CD8-positive, alpha-beta memory T cell (primary cell): Measurements from ENCODE around the gene ZNF804A. TPM values are rescaled to one million over a fixed set of nuclear protein-coding genes. Genes with fewer than 3 reads are reported as not detected.

Experiments
- CTCF ChIA-PET: fragments of 350-600 bp; sonication (Branson Sonifier 250); formaldehyde crosslinking; loops from one replicate; lab custom pipeline; 2021; ENCODE audit warnings: antibody characterized with exemption; lab: Charles Lee
- POLR2A ChIA-PET: fragments of 350-600 bp; sonication (Branson Sonifier 250); formaldehyde crosslinking; loops from one replicate; lab custom pipeline; 2021; ENCODE audit warnings: antibody characterized with exemption; lab: Charles Lee
- DNase-seq, 5 donors: peaks; one replicate each; pipeline versions ENCODE4 v3.0.0 to v3.0.0-alpha.2; 2020 to 2022; ENCODE audit warnings: mixed read lengths in 1 of 5
- H3K27ac ChIP-seq: one replicate; pipeline ENCODE4 v1.7.0; 2013; ENCODE audit warnings: low read depth, mild to moderate bottlenecking, low read length, moderate library complexity
- H3K27me3 ChIP-seq: 2 replicates; pipeline ENCODE4 v1.7.0; 2013; ENCODE audit warnings: low read length, mild to moderate bottlenecking; ENCODE audit not compliant: insufficient read depth, poor library complexity, severe bottlenecking
- H3K36me3 ChIP-seq: 2 replicates; pipeline ENCODE4 v1.7.0; 2013; ENCODE audit warnings: mild to moderate bottlenecking, low read length, moderate library complexity; ENCODE audit not compliant: insufficient read depth
- H3K4me1 ChIP-seq: 2 replicates; pipeline ENCODE4 v1.7.0; 2013; ENCODE audit warnings: mild to moderate bottlenecking, low read length, moderate library complexity; ENCODE audit not compliant: insufficient read depth
- H3K4me3 ChIP-seq: 2 replicates; pipeline ENCODE4 v1.7.0; 2013; ENCODE audit warnings: mild to moderate bottlenecking, low read length
- H3K9me3 ChIP-seq: 2 replicates; pipeline ENCODE4 v1.7.0; 2013; ENCODE audit warnings: mild to moderate bottlenecking, low read length
- H3K27ac Mint-ChIP-seq, 8 donors: one replicate each; pipeline ENCODE4 v1.8.0; 2020 to 2021; ENCODE audit warnings: mixed read lengths in 8 of 8, mild to moderate bottlenecking in 6 of 8, inconsistent platforms in 3 of 8, moderate library complexity in 3 of 8
- H3K27me3 Mint-ChIP-seq, 2 donors: one replicate each; pipeline ENCODE4 v1.8.0; 2020 to 2021; ENCODE audit warnings: mixed read lengths in 2 of 2, mild to moderate bottlenecking in 1 of 2, moderate library complexity in 1 of 2
- H3K36me3 Mint-ChIP-seq, 3 donors: one replicate each; pipeline ENCODE4 v1.8.0; 2020 to 2021; ENCODE audit warnings: mixed read lengths in 3 of 3, inconsistent platforms in 1 of 3, mild to moderate bottlenecking in 1 of 3
- H3K4me1 Mint-ChIP-seq, 3 donors: one replicate each; pipeline ENCODE4 v1.8.0; 2020 to 2021; ENCODE audit warnings: mixed read lengths in 3 of 3, inconsistent platforms in 1 of 3, mild to moderate bottlenecking in 1 of 3
- H3K4me3 Mint-ChIP-seq, 7 donors: one replicate each; pipeline ENCODE4 v1.8.0; 2020 to 2021; ENCODE audit warnings: mixed read lengths in 7 of 7, mild to moderate bottlenecking in 6 of 7, moderate library complexity in 4 of 7, inconsistent platforms in 2 of 7
- H3K9me3 Mint-ChIP-seq, 5 donors: one replicate each; pipeline ENCODE4 v1.8.0; 2020 to 2022; ENCODE audit warnings: mixed read lengths in 5 of 5, mild to moderate bottlenecking in 3 of 5, moderate library complexity in 2 of 5, inconsistent platforms in 1 of 5
- polyA plus RNA-seq: library from polyadenylated mRNA; unstranded; fragments of 300-500 nt; fragmentation: Illumina TruSeq; gene quantifications from one replicate; pipeline ENCODE4 v1.2.3, GENCODE V29; 2021
- total RNA-seq, 2 experiments: library from RNA; stranded (reverse); gene quantifications; one replicate each; pipeline ENCODE4 v1.2.3, GENCODE V29; 2021

The ZNF804A gene
- total and polyA plus RNA-seq, 3 experiments from 2014 or later, result not detected

DNA sequence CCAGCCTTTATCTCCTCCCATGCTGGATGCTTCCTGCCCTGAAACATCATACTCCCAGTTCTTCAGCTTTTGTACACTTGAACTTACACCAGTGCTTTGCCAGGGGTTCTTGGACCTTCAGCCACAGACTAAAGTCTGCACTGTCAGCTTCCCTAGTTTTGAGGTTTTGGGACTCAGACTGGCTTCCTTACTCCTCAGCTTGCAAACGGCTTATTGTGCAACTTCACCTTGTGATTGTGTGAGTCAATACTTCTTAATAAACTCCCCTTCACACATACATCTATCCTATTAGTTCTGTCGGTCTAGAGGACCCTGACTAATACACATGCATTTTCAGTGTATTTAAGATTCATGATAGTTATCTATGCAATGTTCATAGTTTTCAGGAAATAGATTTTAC lies 35.8 kb upstream of the ZNF804A start:
- no peaks in the 10 kb centered on the region for H3K4me1 ChIP-seq
- Mint-ChIP-seq H3K36me3 (no peaks in the 10 kb centered on the region), H3K4me3 (no peak overlapping the region), H3K9me3 (peaks cover 3 to 13% (median 5%) of the 10 kb centered on the region in 5 donors), H3K27me3 (no peaks in the 10 kb centered on the region), H3K4me1 (no peaks in the 10 kb centered on the region), H3K27ac (no peak overlapping the region)
- no peaks in the 10 kb centered on the region for H3K9me3 ChIP-seq
- POLR2A ChIA-PET, result no interaction called here
- no peak overlapping the region for H3K4me3 ChIP-seq
- no peak overlapping the region for H3K27ac ChIP-seq
- CTCF ChIA-PET, result no interaction called here
- DNase-seq, result no peak
- H3K36me3 ChIP-seq, result no peaks in the 10 kb centered on the region
- H3K27me3 ChIP-seq, result no peaks in the 10 kb centered on the region

- H3K27ac ChIP-seq, result no peak overlapping the region
- H3K27me3 Mint-ChIP-seq, result no peaks in the 10 kb centered on the region
- H3K36me3 ChIP-seq, result no peaks in the 10 kb centered on the region
- no peaks in the 10 kb centered on the region for H3K4me1 Mint-ChIP-seq
- no peaks in the 10 kb centered on the region for H3K36me3 Mint-ChIP-seq
- no peaks in the 10 kb centered on the region for H3K4me1 ChIP-seq
- H3K4me3 Mint-ChIP-seq, result no peak overlapping the region
- H3K9me3 ChIP-seq, result no peaks in the 10 kb centered on the region
- H3K27me3 ChIP-seq, result no peaks in the 10 kb centered on the region
- CTCF ChIA-PET, result no interaction called here
- no peak overlapping the region for H3K27ac Mint-ChIP-seq
- DNase-seq, result no peak
- H3K4me3 ChIP-seq, result no peak overlapping the region
- POLR2A ChIA-PET, result no interaction called here
- peaks cover 3 to 10% (median 4%) of the 10 kb centered on the region in 5 donors for H3K9me3 Mint-ChIP-seq
These were observed 34.2 kb upstream of the ZNF804A start for GRCh38 chr2:184564092-184564491.

DNA sequence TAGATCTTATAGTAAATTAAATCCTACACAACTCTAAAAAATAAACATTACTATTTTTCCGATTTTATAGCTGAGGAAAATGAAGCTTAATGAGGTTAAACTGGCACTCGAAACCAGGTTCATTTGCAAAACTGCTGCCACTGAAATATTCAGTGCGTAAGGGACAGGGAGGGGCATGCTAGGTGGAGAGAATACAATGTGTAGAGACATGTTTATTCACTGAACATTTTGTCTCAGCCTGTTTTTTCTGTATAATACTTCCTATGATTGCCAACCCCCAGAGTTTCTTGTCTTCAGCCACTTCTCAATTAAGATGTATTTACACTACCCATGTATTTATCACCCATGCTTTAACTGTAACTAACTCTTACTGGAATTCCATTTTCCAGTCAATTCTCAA lies 31.6 kb upstream of the ZNF804A start:
- Mint-ChIP-seq H3K4me3 (no peak overlapping the region), H3K27ac (no peak overlapping the region), H3K27me3 (no peaks in the 10 kb centered on the region), H3K36me3 (no peaks in the 10 kb centered on the region), H3K9me3 (peaks cover 2 to 8% (median 4%) of the 10 kb centered on the region in 5 donors), H3K4me1 (no peaks in the 10 kb centered on the region)
- Histone ChIP-seq H3K4me3 (no peak overlapping the region), H3K36me3 (no peaks in the 10 kb centered on the region), H3K27me3 (no peaks in the 10 kb centered on the region), H3K27ac (no peak overlapping the region), H3K4me1 (no peaks in the 10 kb centered on the region), H3K9me3 (no peaks in the 10 kb centered on the region)
- DNase-seq, result no peak
- ChIA-PET POLR2A (no interaction called here), CTCF (no interaction called here)

DNA sequence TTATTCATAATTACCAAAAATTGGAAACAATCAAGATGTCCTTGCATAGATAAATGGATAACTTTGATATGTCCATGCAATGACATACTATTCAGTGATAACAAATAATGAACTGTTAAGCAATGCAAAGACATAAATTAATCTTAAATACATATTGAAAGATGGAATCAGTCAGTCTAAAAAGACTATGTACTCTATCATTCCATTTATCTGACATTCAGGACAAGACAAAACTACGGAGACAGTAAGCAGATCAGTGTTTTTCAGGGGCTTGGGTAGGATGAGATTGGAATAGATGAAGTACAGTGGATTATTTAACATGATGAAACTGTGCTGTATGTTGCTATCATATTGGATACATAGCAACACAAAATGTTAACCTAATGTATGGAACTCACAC lies 21.3 kb upstream of the ZNF804A start:
- DNase-seq, result no peak
- ChIA-PET POLR2A (no interaction called here), CTCF (no interaction called here)
- H3K27me3 Mint-ChIP-seq, result no peaks in the 10 kb centered on the region
- peaks cover 0 to 17% (median 6%) of the 10 kb centered on the region in 5 donors for H3K9me3 Mint-ChIP-seq
- H3K36me3 Mint-ChIP-seq, result no peaks in the 10 kb centered on the region
- H3K4me1 Mint-ChIP-seq, result no peaks in the 10 kb centered on the region
- no peaks in the 10 kb centered on the region for H3K36me3 ChIP-seq
- no peak overlapping the region for H3K4me3 ChIP-seq
- H3K27ac Mint-ChIP-seq, result no peak overlapping the region
- no peak overlapping the region for H3K4me3 Mint-ChIP-seq
- H3K4me1 ChIP-seq, result no peaks in the 10 kb centered on the region
- no peaks in the 10 kb centered on the region for H3K9me3 ChIP-seq
- no peak overlapping the region for H3K27ac ChIP-seq
- no peaks in the 10 kb centered on the region for H3K27me3 ChIP-seq

- no peaks in the 10 kb centered on the region for H3K4me1 ChIP-seq
- no peaks in the 10 kb centered on the region for H3K27me3 ChIP-seq
- H3K36me3 ChIP-seq, result no peaks in the 10 kb centered on the region
- DNase-seq, result no peak
- H3K4me1 Mint-ChIP-seq, result no peaks in the 10 kb centered on the region
- H3K27ac ChIP-seq, result no peak overlapping the region
- no peak overlapping the region for H3K4me3 Mint-ChIP-seq
- H3K27ac Mint-ChIP-seq, result no peak overlapping the region
- no peaks in the 10 kb centered on the region for H3K36me3 Mint-ChIP-seq
- H3K9me3 Mint-ChIP-seq, result peaks cover 0 to 17% (median 6%) of the 10 kb centered on the region in 5 donors
- no peaks in the 10 kb centered on the region for H3K9me3 ChIP-seq
- POLR2A ChIA-PET, result no interaction called here
- CTCF ChIA-PET, result no interaction called here
- H3K4me3 ChIP-seq, result no peak overlapping the region
- no peaks in the 10 kb centered on the region for H3K27me3 Mint-ChIP-seq
These were observed 20.6 kb upstream of the ZNF804A start for GRCh38 chr2:184577743-184578142.

GRCh38 chr2:184579226-184579625 lies 19.1 kb upstream of the ZNF804A start:
- ChIA-PET CTCF (no interaction called here), POLR2A (no interaction called here)
- Histone ChIP-seq H3K4me1 (no peaks in the 10 kb centered on the region), H3K4me3 (no peak overlapping the region), H3K27me3 (no peaks in the 10 kb centered on the region), H3K36me3 (no peaks in the 10 kb centered on the region), H3K9me3 (no peaks in the 10 kb centered on the region), H3K27ac (no peak overlapping the region)
- Mint-ChIP-seq H3K27me3 (no peaks in the 10 kb centered on the region), H3K9me3 (peaks cover 0 to 14% (median 3%) of the 10 kb centered on the region in 5 donors), H3K4me1 (no peaks in the 10 kb centered on the region), H3K36me3 (no peaks in the 10 kb centered on the region), H3K4me3 (no peak overlapping the region), H3K27ac (no peak overlapping the region)
- DNase-seq, result no peak

- H3K4me1 ChIP-seq, result no peaks in the 10 kb centered on the region
- Mint-ChIP-seq H3K4me3 (no peak overlapping the region), H3K4me1 (no peaks in the 10 kb centered on the region), H3K36me3 (no peaks in the 10 kb centered on the region), H3K27ac (no peak overlapping the region), H3K9me3 (peaks cover 0 to 13% (median 2%) of the 10 kb centered on the region in 5 donors), H3K27me3 (no peaks in the 10 kb centered on the region)
- no peaks in the 10 kb centered on the region for H3K27me3 ChIP-seq
- DNase-seq, result no peak
- H3K4me3 ChIP-seq, result no peak overlapping the region
- ChIA-PET CTCF (no interaction called here), POLR2A (no interaction called here)
- H3K36me3 ChIP-seq, result no peaks in the 10 kb centered on the region
- H3K27ac ChIP-seq, result no peak overlapping the region
- H3K9me3 ChIP-seq, result no peaks in the 10 kb centered on the region
These were observed 16.9 kb upstream of the ZNF804A start for GRCh38 chr2:184581391-184581790.

DNA sequence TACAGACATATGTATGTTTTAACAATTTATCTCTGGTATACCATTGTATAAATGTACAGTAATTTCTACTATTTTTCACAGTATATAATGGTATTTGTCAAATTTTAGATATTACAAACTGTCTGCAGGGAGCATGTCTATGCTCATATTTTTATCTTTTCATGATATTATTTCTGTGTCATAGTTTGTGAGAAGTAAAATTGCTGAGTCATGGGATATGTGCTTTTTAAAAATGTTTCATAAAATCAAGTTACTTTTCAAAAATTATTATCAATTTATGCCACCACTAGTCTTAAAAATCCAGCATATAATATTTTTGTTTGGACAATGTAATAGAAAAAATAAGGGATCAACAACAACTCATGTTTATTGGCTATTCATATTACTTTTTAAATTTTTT lies 9.1 kb upstream of the ZNF804A start:
- no peaks in the 10 kb centered on the region for H3K27me3 Mint-ChIP-seq
- Histone ChIP-seq H3K4me1 (no peaks in the 10 kb centered on the region), H3K9me3 (no peaks in the 10 kb centered on the region), H3K27me3 (no peaks in the 10 kb centered on the region), H3K36me3 (no peaks in the 10 kb centered on the region), H3K4me3 (no peak overlapping the region), H3K27ac (no peak overlapping the region)
- no peak overlapping the region for H3K27ac Mint-ChIP-seq
- POLR2A ChIA-PET, result no interaction called here
- CTCF ChIA-PET, result no interaction called here
- no peaks in the 10 kb centered on the region for H3K36me3 Mint-ChIP-seq
- H3K4me1 Mint-ChIP-seq, result no peaks in the 10 kb centered on the region
- H3K4me3 Mint-ChIP-seq, result no peak overlapping the region
- peaks cover 0 to 15% (median 3%) of the 10 kb centered on the region in 5 donors for H3K9me3 Mint-ChIP-seq
- no peak for DNase-seq
